Skeletal muscle tissue (tissue), 4 donors: ENCODE data around the gene CD320. TPM values are rescaled to one million over a fixed set of nuclear protein-coding genes. Genes with fewer than 3 reads are reported as not detected.

Source experiments
- H3K27ac ChIP-seq: one replicate; pipeline ENCODE4 v1.7.0; 2013; ENCODE audit warnings: mild to moderate bottlenecking, low read depth, low read length, inconsistent platforms
- H3K27me3 ChIP-seq, 3 donors: one replicate each; pipeline ENCODE4 v1.7.0; 2013; ENCODE audit warnings: low read length in 3 of 3; ENCODE audit not compliant: control insufficient read depth in 3 of 3, insufficient read depth in 3 of 3
- H3K36me3 ChIP-seq, 3 donors: one replicate each; pipeline ENCODE4 v1.7.0; 2013; ENCODE audit warnings: low read length in 3 of 3; ENCODE audit not compliant: control insufficient read depth in 3 of 3, insufficient read depth in 3 of 3
- H3K4me1 ChIP-seq, 3 donors: one replicate each; pipeline ENCODE4 v1.7.0; 2013; ENCODE audit warnings: low read length in 3 of 3, mild to moderate bottlenecking in 3 of 3; ENCODE audit not compliant: control insufficient read depth in 3 of 3, insufficient read depth in 3 of 3
- H3K4me3 ChIP-seq, 3 donors: one replicate each; pipeline ENCODE4 v1.7.0; 2013; ENCODE audit warnings: low read length in 3 of 3
- H3K9ac ChIP-seq, 3 donors: one replicate each; pipeline ENCODE4 v1.7.0; 2013; ENCODE audit warnings: low read length in 3 of 3, mild to moderate bottlenecking in 3 of 3, moderate library complexity in 2 of 3, low read depth in 1 of 3
- H3K9me3 ChIP-seq, 3 donors: one replicate each; pipeline ENCODE4 v1.7.0; 2013; ENCODE audit warnings: low read length in 3 of 3; ENCODE audit not compliant: control insufficient read depth in 3 of 3
- total RNA-seq: library from RNA; depleted of rRNA; stranded (reverse); fragments of >200 nt; gene quantifications from one replicate; pipeline ENCODE4 v1.2.3, GENCODE V29; 2014
- donor health status: Osteomylitis.

The CD320 gene
- total RNA-seq, 1 donor from 2014 or later = 11.5 TPM

GRCh38 chr19:8255426-8256125, 52.6 kb downstream of the CD320 start:
- Histone ChIP-seq H3K4me3 (no peak overlapping the region), H3K36me3 (peaks cover 5 to 9% (median 7%) of the 10 kb centered on the region in 3 donors), H3K4me1 (peaks cover 0 to 11% (median 10%) of the 10 kb centered on the region in 3 donors), H3K9ac (no peak overlapping the region), H3K27ac (no peak overlapping the region), H3K27me3 (no peaks in the 10 kb centered on the region), H3K9me3 (no peaks in the 10 kb centered on the region)

- no peak overlapping the region for H3K9ac ChIP-seq
- H3K36me3 ChIP-seq = peaks cover 5 to 9% (median 7%) of the 10 kb centered on the region in 3 donors
- peaks cover 0 to 11% (median 10%) of the 10 kb centered on the region in 3 donors for H3K4me1 ChIP-seq
- H3K4me3 ChIP-seq = no peak overlapping the region
- no peaks in the 10 kb centered on the region for H3K9me3 ChIP-seq
- H3K27me3 ChIP-seq = no peaks in the 10 kb centered on the region
- H3K27ac ChIP-seq = no peak overlapping the region
These were observed 53.7 kb downstream of the CD320 start for GRCh38 chr19:8254286-8255001.

DNA sequence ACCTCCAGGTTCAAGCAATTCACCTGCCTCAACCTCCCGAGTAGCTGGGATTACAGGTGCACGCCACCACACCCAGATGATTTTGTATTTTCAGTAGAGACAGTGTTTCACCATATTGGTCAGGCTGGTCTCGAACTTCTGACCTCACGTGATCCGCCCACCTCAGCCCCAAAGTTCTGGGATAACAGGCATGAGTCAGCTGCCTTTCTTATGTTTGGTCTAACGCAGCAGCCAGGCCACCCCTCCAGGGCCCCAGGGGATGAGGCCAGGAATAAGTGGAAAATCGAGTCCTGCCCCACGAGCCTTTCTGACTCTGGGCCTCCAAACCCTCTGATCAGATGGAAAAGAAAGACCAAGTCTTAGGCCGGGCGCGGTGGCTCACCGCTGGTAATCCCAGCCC, 54.5 kb downstream of the CD320 start:
- Histone ChIP-seq H3K4me1 (peaks cover 0 to 11% (median 10%) of the 10 kb centered on the region in 3 donors), H3K27ac (no peak overlapping the region), H3K4me3 (no peak overlapping the region), H3K9ac (no peak overlapping the region), H3K27me3 (no peaks in the 10 kb centered on the region), H3K36me3 (peaks cover 5 to 9% (median 7%) of the 10 kb centered on the region in 3 donors), H3K9me3 (no peaks in the 10 kb centered on the region)

- H3K9ac ChIP-seq = no peak overlapping the region
These were observed 55.1 kb downstream of the CD320 start for GRCh38 chr19:8252922-8253589.

More at GRCh38 chr19:8252922-8253589, 55.1 kb downstream of the CD320 start:
- Histone ChIP-seq H3K27ac (no peak overlapping the region), H3K9me3 (no peaks in the 10 kb centered on the region), H3K36me3 (peaks cover 5 to 9% (median 7%) of the 10 kb centered on the region in 3 donors), H3K4me3 (no peak overlapping the region), H3K4me1 (peaks cover 0 to 11% (median 10%) of the 10 kb centered on the region in 3 donors), H3K27me3 (no peaks in the 10 kb centered on the region)

Other genes starting within 250 kb of the CD320 start
- gene FBN3, start 158.8 kb downstream of the CD320 start, total RNA-seq = 4.2 TPM
- gene CERS4, start 99.0 kb downstream of the CD320 start, total RNA-seq = 17.7 TPM
- gene NDUFA7, start 13.0 kb upstream of the CD320 start, total RNA-seq = 21.4 TPM
- gene RPS28, start 13.1 kb upstream of the CD320 start, total RNA-seq = 371 TPM
- 10.4 TPM for gene KANK3, start 34.9 kb upstream of the CD320 start, total RNA-seq
- 1.0 TPM for gene ANGPTL4, start 55.8 kb upstream of the CD320 start, total RNA-seq
- gene RAB11B, start 82.0 kb upstream of the CD320 start, total RNA-seq = 64.2 TPM
- 38.1 TPM for gene MARCHF2, start 104.9 kb upstream of the CD320 start, total RNA-seq
- 59.0 TPM for gene HNRNPM, start 136.6 kb upstream of the CD320 start, total RNA-seq
- 1.0 TPM for gene PRAM1, start 194.3 kb upstream of the CD320 start, total RNA-seq
- gene ZNF414, start 205.8 kb upstream of the CD320 start, total RNA-seq = 4.2 TPM